GM18517 (cell line): ENCODE data around the gene CEACAM6.
"Not testable (repeated sequence)": the region's sequence is repeated elsewhere in the genome, so short reads cannot be mapped to it uniquely, and the experiment has no call there.

Experiments used
- ATAC-seq: cut with Tn5 transposase; IDR thresholded peaks from one replicate; pipeline ENCODE4 v1.9.1; 2021; ENCODE audit warnings: mild to moderate bottlenecking, moderate library complexity; ENCODE audit not compliant: unreplicated experiment

Gene CEACAM6

GRCh38 chr19:41746593-41747227 lies 8.6 kb upstream of the CEACAM6 start:
- no peak for ATAC-seq

GRCh38 chr19:41748012-41748411 lies 7.3 kb upstream of the CEACAM6 start:
- no peak for ATAC-seq

- ATAC-seq = not testable (repeated sequence)
These were observed 4.8 kb upstream of the CEACAM6 start for GRCh38 chr19:41750248-41751134.

- no peak for ATAC-seq
These were observed 2.2 kb upstream of the CEACAM6 start for GRCh38 chr19:41753159-41753558.

- ATAC-seq = no peak
These were observed 1.3 kb upstream of the CEACAM6 start for GRCh38 chr19:41753936-41754529.

GRCh38 chr19:41758846-41759245 lies 3.5 kb downstream of the CEACAM6 start:
- ATAC-seq = no peak

GRCh38 chr19:41767115-41767514 lies 11.8 kb downstream of the CEACAM6 start:
- no peak for ATAC-seq

GRCh38 chr19:41768105-41768504 lies 12.8 kb downstream of the CEACAM6 start:
- not testable (repeated sequence) for ATAC-seq

GRCh38 chr19:41769608-41770007 lies 14.3 kb downstream of the CEACAM6 start:
- ATAC-seq = no peak

GRCh38 chr19:41771410-41771809 lies 16.1 kb downstream of the CEACAM6 start:
- ATAC-seq = no peak

- ATAC-seq = no peak
These were observed 19.2 kb downstream of the CEACAM6 start for GRCh38 chr19:41774515-41774980.

GRCh38 chr19:41776700-41777099 lies 21.4 kb downstream of the CEACAM6 start:
- no peak for ATAC-seq

GRCh38 chr19:41783612-41784011 lies 28.3 kb downstream of the CEACAM6 start:
- no peak for ATAC-seq

- ATAC-seq = no peak
These were observed 29.0 kb downstream of the CEACAM6 start for GRCh38 chr19:41784312-41784711.

- ATAC-seq = no peak
These were observed 29.4 kb downstream of the CEACAM6 start for GRCh38 chr19:41784743-41785142.

- ATAC-seq = peak; percentile 56
These were observed 30.3 kb downstream of the CEACAM6 start for GRCh38 chr19:41785653-41786052.

- no peak for ATAC-seq
These were observed 31.7 kb downstream of the CEACAM6 start for GRCh38 chr19:41787055-41787454.

- ATAC-seq = not testable (repeated sequence)
These were observed 33.2 kb downstream of the CEACAM6 start for GRCh38 chr19:41788518-41788917.

GRCh38 chr19:41789053-41789452 lies 33.7 kb downstream of the CEACAM6 start:
- not testable (repeated sequence) for ATAC-seq

GRCh38 chr19:41792513-41793413 lies 37.4 kb downstream of the CEACAM6 start:
- no peak for ATAC-seq

- no peak for ATAC-seq
These were observed 38.0 kb downstream of the CEACAM6 start for GRCh38 chr19:41793414-41793727.
